Kidney epithelial cell (primary cell): ENCODE results near the gene KRTAP5-7. TPM values are rescaled to one million over a fixed set of nuclear protein-coding genes. Genes with fewer than 3 reads are reported as not detected.

Experiments
- DNase-seq: peaks from one replicate; pipeline ENCODE4 v3.0.0-alpha.2; 2010; ENCODE audit warnings: low read depth
- H3K27me3 ChIP-seq: 2 replicates; pipeline ENCODE4 v1.6.0; 2011; ENCODE audit warnings: low read length; ENCODE audit not compliant: control insufficient read depth, insufficient read depth
- H3K36me3 ChIP-seq: 2 replicates; pipeline ENCODE4 v1.5.1; 2011; ENCODE audit warnings: low read length; ENCODE audit not compliant: control insufficient read depth, insufficient read depth
- H3K4me3 ChIP-seq: 2 replicates; pipeline ENCODE4 v1.5.1; 2011; ENCODE audit warnings: low read depth, mild to moderate bottlenecking, control low read depth, low read length
- total RNA-seq: library from RNA; depleted of rRNA; stranded (reverse); fragments of >200 nt; gene quantifications from 2 replicates; pipeline ENCODE4 v1.2.3, GENCODE V29; 2015
- TF ChIP-seq, protein P1 (sequence below): IDR thresholded peaks from 2 replicates; pipeline ENCODE4 v1.5.1; 2011; ENCODE audit warnings: mild to moderate bottlenecking, moderate library complexity, low read length, control low read depth, inconsistent platforms; ENCODE audit not compliant: insufficient read depth, poor library complexity, severe bottlenecking

KRTAP5-7 gene
- total RNA-seq, 1 donor from 2014 or later, result not detected

DNA sequence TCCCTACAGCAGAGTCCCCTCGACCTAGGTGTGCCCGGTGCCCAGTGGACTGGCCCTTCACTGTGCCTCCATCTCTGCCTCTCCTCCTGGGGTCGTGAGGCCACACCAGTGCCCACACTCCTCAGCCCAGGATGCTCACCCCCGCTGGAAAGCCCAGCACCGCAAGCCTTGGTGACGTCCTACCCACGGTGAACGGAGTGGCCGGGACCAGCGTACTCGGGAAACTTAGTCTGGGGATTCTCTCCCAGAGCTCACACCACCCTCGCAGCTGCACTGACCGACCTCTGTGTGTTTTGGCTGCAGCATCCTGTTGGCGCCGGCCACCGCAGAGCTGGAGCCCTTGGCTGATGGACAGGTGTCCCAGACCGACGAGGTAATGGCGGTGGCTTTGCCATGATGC is 35.5 kb upstream of the KRTAP5-7 start:
- no peak overlapping the region for H3K4me3 ChIP-seq
- no peak for DNase-seq
- peaks cover 2% of the 10 kb centered on the region for H3K36me3 ChIP-seq
- TF ChIP-seq, protein P1, sequence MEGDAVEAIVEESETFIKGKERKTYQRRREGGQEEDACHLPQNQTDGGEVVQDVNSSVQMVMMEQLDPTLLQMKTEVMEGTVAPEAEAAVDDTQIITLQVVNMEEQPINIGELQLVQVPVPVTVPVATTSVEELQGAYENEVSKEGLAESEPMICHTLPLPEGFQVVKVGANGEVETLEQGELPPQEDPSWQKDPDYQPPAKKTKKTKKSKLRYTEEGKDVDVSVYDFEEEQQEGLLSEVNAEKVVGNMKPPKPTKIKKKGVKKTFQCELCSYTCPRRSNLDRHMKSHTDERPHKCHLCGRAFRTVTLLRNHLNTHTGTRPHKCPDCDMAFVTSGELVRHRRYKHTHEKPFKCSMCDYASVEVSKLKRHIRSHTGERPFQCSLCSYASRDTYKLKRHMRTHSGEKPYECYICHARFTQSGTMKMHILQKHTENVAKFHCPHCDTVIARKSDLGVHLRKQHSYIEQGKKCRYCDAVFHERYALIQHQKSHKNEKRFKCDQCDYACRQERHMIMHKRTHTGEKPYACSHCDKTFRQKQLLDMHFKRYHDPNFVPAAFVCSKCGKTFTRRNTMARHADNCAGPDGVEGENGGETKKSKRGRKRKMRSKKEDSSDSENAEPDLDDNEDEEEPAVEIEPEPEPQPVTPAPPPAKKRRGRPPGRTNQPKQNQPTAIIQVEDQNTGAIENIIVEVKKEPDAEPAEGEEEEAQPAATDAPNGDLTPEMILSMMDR, result no peak
- H3K27me3 ChIP-seq, result no peaks in the 10 kb centered on the region

DNA sequence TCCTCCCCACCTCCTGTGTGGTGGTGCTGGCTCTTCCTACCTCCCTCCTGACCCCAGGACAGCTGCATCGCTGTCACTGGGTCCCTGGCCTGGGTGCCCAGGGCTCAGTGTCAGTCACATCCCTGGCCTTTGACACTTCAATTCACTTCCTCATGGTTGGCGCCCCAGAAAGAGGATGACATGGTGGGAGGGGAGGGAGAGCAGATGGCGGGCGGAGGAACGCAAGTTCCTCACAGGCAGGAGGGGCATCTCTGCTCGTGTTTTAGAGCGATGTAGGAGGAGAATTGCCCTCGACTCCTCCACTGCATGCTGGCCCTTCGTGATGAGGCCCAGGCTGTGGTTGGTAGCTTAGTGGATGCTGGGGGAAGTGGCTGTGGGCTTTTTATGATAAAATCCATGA is 35.1 kb upstream of the KRTAP5-7 start:
- Histone ChIP-seq H3K36me3 (peaks cover 2% of the 10 kb centered on the region), H3K4me3 (no peak overlapping the region), H3K27me3 (no peaks in the 10 kb centered on the region)
- no peak for DNase-seq
- TF ChIP-seq, protein P1, result no peak

DNA sequence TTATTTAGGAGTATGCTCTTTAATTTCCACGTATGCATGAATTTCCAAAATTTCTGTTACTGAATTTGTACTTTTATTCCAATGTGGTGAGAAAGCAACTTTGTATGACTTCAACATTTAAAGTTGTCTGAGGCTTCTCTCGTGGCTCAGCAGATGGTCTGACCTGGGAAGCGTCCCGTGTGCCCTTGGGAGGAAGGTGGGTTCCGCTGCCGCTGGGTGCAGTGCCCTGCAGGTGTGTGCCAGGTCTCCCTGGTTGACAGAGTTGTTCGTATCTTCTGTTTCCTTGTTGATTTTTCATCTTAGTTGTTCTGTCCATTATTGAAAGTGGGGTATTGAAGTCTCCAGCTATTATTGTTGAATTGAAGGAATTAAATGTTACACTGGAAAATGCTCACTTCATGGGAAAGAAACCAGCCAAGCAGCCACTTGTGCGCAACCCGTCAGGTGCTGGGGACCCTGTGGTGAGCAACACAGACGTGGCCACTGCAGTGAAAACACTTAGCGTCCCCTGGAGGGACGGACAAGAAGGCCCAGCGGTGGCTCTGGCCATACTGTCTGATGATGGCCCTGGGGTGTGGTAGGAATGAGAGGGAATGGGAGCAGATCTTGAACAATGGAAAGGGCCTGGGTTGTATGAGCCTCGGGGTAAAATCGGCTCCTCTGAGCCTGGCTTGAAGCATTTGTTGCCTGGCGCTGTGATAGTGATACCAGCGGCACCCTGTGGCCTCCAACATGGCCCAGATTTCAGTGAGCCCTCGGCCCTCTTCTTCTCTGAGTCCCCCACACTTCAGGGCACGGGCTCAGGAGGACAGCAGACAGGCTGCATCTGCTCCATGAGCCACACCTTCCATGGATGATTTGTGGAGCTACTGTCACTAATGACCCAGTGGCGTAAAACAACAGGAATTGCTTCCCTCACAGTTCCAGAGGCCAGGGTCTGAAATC is 31.5 kb upstream of the KRTAP5-7 start:
- TF ChIP-seq, protein P1, result no peak
- DNase-seq, result no peak
- H3K4me3 ChIP-seq, result no peak overlapping the region
- H3K36me3 ChIP-seq, result peaks cover 4% of the 10 kb centered on the region
- H3K27me3 ChIP-seq, result no peaks in the 10 kb centered on the region

DNA sequence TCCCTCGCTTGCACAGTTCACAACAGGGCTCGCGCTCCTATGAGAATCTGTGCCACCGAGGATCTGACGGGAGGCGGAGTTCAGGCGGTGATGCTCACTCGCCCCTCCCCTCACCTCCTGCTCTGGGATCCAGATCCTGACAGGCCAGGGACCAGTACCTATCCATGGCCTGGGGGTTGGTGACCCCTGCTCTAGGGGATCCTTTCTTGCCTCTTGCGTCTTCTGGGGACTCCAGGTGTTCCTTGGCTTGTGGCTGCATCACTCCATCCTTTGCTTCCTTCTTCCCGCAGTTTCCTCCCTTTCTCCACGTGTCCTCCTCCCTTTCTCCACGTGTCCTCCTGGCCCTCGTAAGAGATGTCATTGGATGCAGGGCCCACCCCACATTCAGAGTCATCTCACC is 30.6 kb upstream of the KRTAP5-7 start:
- H3K4me3 ChIP-seq, result no peak overlapping the region
- TF ChIP-seq, protein P1, result no peak
- no peaks in the 10 kb centered on the region for H3K27me3 ChIP-seq
- peaks cover 4% of the 10 kb centered on the region for H3K36me3 ChIP-seq
- no peak for DNase-seq

DNA sequence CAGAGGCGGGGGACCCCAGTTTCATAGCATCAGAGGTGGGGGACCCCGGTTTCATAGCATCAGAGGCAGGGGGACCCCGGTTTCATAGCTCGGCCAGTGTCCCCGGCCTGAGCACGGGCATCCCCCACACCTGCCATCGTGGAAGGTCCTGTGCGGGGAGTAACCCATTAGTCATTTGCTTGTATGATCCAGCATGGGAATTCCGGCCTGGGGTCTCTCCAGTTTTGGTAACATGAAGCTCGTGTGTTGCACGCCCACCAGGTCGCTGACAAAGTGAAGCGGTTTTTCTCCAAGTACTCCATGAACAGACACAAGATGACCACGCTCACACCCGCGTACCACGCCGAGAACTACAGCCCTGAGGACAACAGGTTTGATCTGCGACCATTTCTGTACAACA is 29.0 kb upstream of the KRTAP5-7 start:
- H3K36me3 ChIP-seq, result peaks cover 3% of the 10 kb centered on the region
- no peak overlapping the region for H3K4me3 ChIP-seq
- H3K27me3 ChIP-seq, result no peaks in the 10 kb centered on the region
- TF ChIP-seq, protein P1, result no peak
- DNase-seq, result no peak
